GM10266 (cell line): Measurements from ENCODE around the gene ARHGAP32.

ENCODE experiments used
- DNase-seq: peaks from one replicate; pipeline ENCODE4 v3.0.0; 2012; ENCODE audit errors: extremely low spot score
- CTCF ChIP-seq: IDR thresholded peaks from 2 replicates; pipeline ENCODE4 v1.5.1; 2012; ENCODE audit warnings: mild to moderate bottlenecking, low read depth; ENCODE audit not compliant: control insufficient read depth, insufficient read depth; ENCODE audit errors: missing control alignments

ARHGAP32 gene

GRCh38 chr11:129214710-129215295, 22.7 kb upstream of the ARHGAP32 start:
- TF ChIP-seq CTCF, result no peak
- DNase-seq, result no peak

- no peak for DNase-seq
- TF ChIP-seq CTCF, result no peak
Measured at GRCh38 chr11:129213261-129213660, 21.1 kb upstream of the ARHGAP32 start.

- no peak for DNase-seq
- no peak for TF ChIP-seq CTCF
Measured at GRCh38 chr11:129211397-129211796, 19.3 kb upstream of the ARHGAP32 start.

GRCh38 chr11:129210831-129211181, 18.7 kb upstream of the ARHGAP32 start:
- DNase-seq, result no peak
- TF ChIP-seq CTCF, result no peak

GRCh38 chr11:129209891-129210830, 18.0 kb upstream of the ARHGAP32 start:
- DNase-seq, result no peak
- TF ChIP-seq CTCF, result no peak

GRCh38 chr11:129208863-129209262, 16.7 kb upstream of the ARHGAP32 start:
- no peak for TF ChIP-seq CTCF
- DNase-seq, result no peak

GRCh38 chr11:129204150-129204838, 12.2 kb upstream of the ARHGAP32 start:
- no peak for TF ChIP-seq CTCF
- DNase-seq, result no peak
